HCT116 (cell line): ENCODE results near the gene IL1F10. TPM values are rescaled to one million over a fixed set of nuclear protein-coding genes. Genes with fewer than 3 reads are reported as not detected.

Source experiments
- ATAC-seq: fragments of 200-7000 bp; cut with Tn5 transposase; 2 replicates; pipeline ENCODE4 v1.9.1; 2020; ENCODE audit warnings: mild to moderate bottlenecking, moderate library complexity
- BruUV-seq: library from RNA; stranded (reverse); fragments of 400-500 nt; replicated peaks from 2 replicates; lab custom pipeline; 2021; lab: Mats Ljungman, UMichigan
- CTCF ChIA-PET: fragments of 300-600 bp; sonication (Branson Sonifier 250); formaldehyde crosslinking; loops from one replicate; lab custom pipeline; 2021; ENCODE audit warnings: antibody characterized with exemption; lab: Charles Lee
- POLR2A ChIA-PET: fragments of 300-600, 350-600 bp; sonication (Branson Sonifier 250); formaldehyde crosslinking; loops from one replicate; lab custom pipeline; 2021; ENCODE audit warnings: antibody characterized with exemption; lab: Charles Lee
- RAD21 ChIA-PET, 2 experiments: fragments of 300-600 bp; sonication (Branson Sonifier 250); formaldehyde crosslinking; loops; one replicate each; lab custom pipeline; 2023; ENCODE audit warnings: low total read pairs in 2 of 2; ENCODE audit not compliant: uncharacterized antibody in 2 of 2, unreplicated experiment in 2 of 2, low non-redundant PET in 1 of 2; lab: Charles Lee
- DNase-seq: peaks from one replicate; pipeline ENCODE4 v3.0.0-alpha.2; 2010; ENCODE audit warnings: low read depth, low spot score
- H2AFZ ChIP-seq: fragments of 200-600 bp; shearing (Covaris generic), sonication (generic); 2 replicates; pipeline ENCODE4 v1.6.1; 2017; ENCODE audit warnings: low read depth, mixed run types, mixed read lengths, antibody characterized with exemption, low read length; ENCODE audit not compliant: poor library complexity, severe bottlenecking
- H3K27ac ChIP-seq: 2 replicates; pipeline ENCODE4 v1.5.1; 2012; ENCODE audit warnings: low read depth, low read length
- H3K27me3 ChIP-seq: fragments of 200-600 bp; sonication (generic); 2 replicates; pipeline ENCODE4 v1.6.1; 2016; ENCODE audit warnings: mixed run types, low read length, mixed read lengths; ENCODE audit not compliant: insufficient read depth
- H3K36me3 ChIP-seq, 2 experiments: fragments of 200-500 bp in 1 of 2; fragments of 200-600 bp in 1 of 2; sonication (Bioruptor generic) in 1 of 2; sonication (generic) in 1 of 2; 2 replicates each; pipeline versions ENCODE4 v1.5.1 to v1.6.1; 2014 to 2016; ENCODE audit warnings: low read length in 2 of 2, inconsistent platforms in 1 of 2, mixed read lengths in 1 of 2, mixed run types in 1 of 2; ENCODE audit not compliant: insufficient read depth in 2 of 2, control insufficient read depth in 1 of 2
- H3K4me1 ChIP-seq, 2 experiments: fragments of 200-600 bp in 1 of 2; sonication (generic) in 1 of 2; 2 replicates each; pipeline versions ENCODE4 v1.5.1 to v1.6.1; 2012 to 2017; ENCODE audit warnings: low read length in 2 of 2, inconsistent platforms in 1 of 2, mild to moderate bottlenecking in 1 of 2, mixed read lengths in 1 of 2, mixed run types in 1 of 2, moderate library complexity in 1 of 2; ENCODE audit not compliant: insufficient read depth in 2 of 2, control insufficient read depth in 1 of 2
- H3K4me2 ChIP-seq: fragments of 200-600 bp; sonication (generic); 2 replicates; pipeline ENCODE4 v1.6.1; 2017; ENCODE audit warnings: mixed run types, low read length, mixed read lengths
- H3K4me3 ChIP-seq, 2 experiments: fragments of 200-600 bp in 1 of 2; sonication (generic) in 1 of 2; replicated peaks in 1 of 2; 2 replicates each; pipeline ENCODE4 v1.5.1; 2011 to 2016; ENCODE audit warnings: low read length in 2 of 2, control low read depth in 1 of 2, low read depth in 1 of 2, mild to moderate bottlenecking in 1 of 2, mixed read lengths in 1 of 2, mixed run types in 1 of 2
- H3K79me2 ChIP-seq: fragments of 200-600 bp; sonication (generic); 2 replicates; pipeline ENCODE4 v1.6.1; 2017; ENCODE audit warnings: mild to moderate bottlenecking, mixed run types, low read length, moderate library complexity, mixed read lengths; ENCODE audit not compliant: insufficient read depth
- H3K9ac ChIP-seq: fragments of 200-600 bp; sonication (generic); 2 replicates; pipeline ENCODE4 v1.6.1; 2016; ENCODE audit warnings: low read length, mixed read lengths
- H3K9me2 ChIP-seq: fragments of 200-600 bp; sonication (generic), shearing (Covaris generic); 2 replicates; pipeline ENCODE4 v1.6.1; 2017; ENCODE audit warnings: mixed run types, mild to moderate bottlenecking, moderate library complexity; ENCODE audit not compliant: insufficient read depth
- H3K9me3 ChIP-seq, 2 experiments: fragments of 200-500 bp in 1 of 2; fragments of 200-600 bp in 1 of 2; sonication (Bioruptor generic) in 1 of 2; sonication (generic) in 1 of 2; 2 replicates each; pipeline ENCODE4 v1.6.1; 2014 to 2017; ENCODE audit warnings: low read length in 2 of 2, mixed read lengths in 2 of 2, inconsistent platforms in 1 of 2, low read depth in 1 of 2, mild to moderate bottlenecking in 1 of 2, mixed run types in 1 of 2, moderate library complexity in 1 of 2; ENCODE audit not compliant: control insufficient read depth in 1 of 2, insufficient read depth in 1 of 2
- H4K20me1 ChIP-seq: fragments of 200-600 bp; sonication (generic), shearing (Covaris generic); 2 replicates; pipeline ENCODE4 v1.6.1; 2017; ENCODE audit warnings: mixed run types, mild to moderate bottlenecking, moderate library complexity; ENCODE audit not compliant: insufficient read depth
- CEBPB ChIP-seq: IDR thresholded peaks from 2 replicates; pipeline ENCODE4 v1.6.1; 2012; ENCODE audit warnings: low read depth
- EGR1 ChIP-seq: IDR thresholded peaks from 2 replicates; pipeline ENCODE4 v1.6.1; 2012; ENCODE audit warnings: low read depth
- ELF1 ChIP-seq: IDR thresholded peaks from 2 replicates; pipeline ENCODE4 v1.6.1; 2012; ENCODE audit warnings: low read depth, borderline replicate concordance
- EZH2 ChIP-seq: fragments of 200-600 bp; sonication (generic); IDR thresholded peaks from 2 replicates; pipeline ENCODE4 v1.6.1; 2017; ENCODE audit warnings: antibody characterized with exemption, mixed run types
- EZH2phosphoT487 ChIP-seq: fragments of 200-600 bp; IDR thresholded peaks from 2 replicates; pipeline ENCODE4 v1.6.1; 2018; ENCODE audit warnings: antibody characterized with exemption, borderline replicate concordance
- FOSL1 ChIP-seq: IDR thresholded peaks from 2 replicates; pipeline ENCODE4 v1.6.1; 2012; ENCODE audit warnings: low read depth
- RAD21 ChIP-seq: IDR thresholded peaks from 2 replicates; pipeline ENCODE4 v1.6.1; 2012; ENCODE audit warnings: low read depth, mild to moderate bottlenecking
- SP1 ChIP-seq: IDR thresholded peaks from 2 replicates; pipeline ENCODE4 v1.6.1; 2012; ENCODE audit warnings: low read depth
- TCF7L2 ChIP-seq: IDR thresholded peaks from 2 replicates; pipeline ENCODE4 v1.7.0; 2011; ENCODE audit warnings: borderline replicate concordance, inconsistent platforms; ENCODE audit not compliant: insufficient read depth, insufficient read length; ENCODE audit errors: extremely low read depth
- YY1 ChIP-seq: IDR thresholded peaks from 2 replicates; pipeline ENCODE4 v1.6.1; 2011; ENCODE audit warnings: low read length, low read depth, moderate library complexity, mild to moderate bottlenecking; ENCODE audit not compliant: insufficient replicate concordance; ENCODE audit errors: extremely low read depth
- ZFX ChIP-seq: fragments of 450-650 bp; IDR thresholded peaks from 2 replicates; pipeline ENCODE4 v1.6.1; 2017
- intact Hi-C: fragments of 100-400 bp; cut with micrococcal nuclease; formaldehyde crosslinking; loops from 2 replicates; pipeline ENCODE4 v1.10.0; 2022
- total RNA-seq: library from RNA; stranded (reverse); gene quantifications from one replicate; pipeline ENCODE4 v1.2.1, GENCODE V29; 2021; ENCODE audit not compliant: unreplicated experiment
- TF ChIP-seq, protein P1 (sequence below): IDR thresholded peaks from 2 replicates; pipeline ENCODE4 v1.6.1; 2012; ENCODE audit warnings: low read depth
- TF ChIP-seq, protein P2 (sequence below), 3 experiments: fragments of 200-600 bp in 1 of 3; sonication (generic) in 1 of 3; IDR thresholded peaks in 2 of 3; conservative IDR thresholded peaks in 1 of 3; 2 replicates each; pipeline ENCODE4 v1.5.1; 2012 to 2017; ENCODE audit warnings: low read depth in 2 of 3, low read length in 2 of 3, antibody characterized with exemption in 1 of 3, borderline replicate concordance in 1 of 3, control low read depth in 1 of 3, mild to moderate bottlenecking in 1 of 3, mixed read lengths in 1 of 3, mixed run types in 1 of 3, moderate library complexity in 1 of 3; ENCODE audit not compliant: insufficient read depth in 1 of 3
- TF ChIP-seq, protein P3 (sequence below): IDR thresholded peaks from 2 replicates; pipeline ENCODE4 v1.6.1; 2012

The IL1F10 gene
- total RNA-seq, 1 experiment from 2014 or later, result not detected

DNA sequence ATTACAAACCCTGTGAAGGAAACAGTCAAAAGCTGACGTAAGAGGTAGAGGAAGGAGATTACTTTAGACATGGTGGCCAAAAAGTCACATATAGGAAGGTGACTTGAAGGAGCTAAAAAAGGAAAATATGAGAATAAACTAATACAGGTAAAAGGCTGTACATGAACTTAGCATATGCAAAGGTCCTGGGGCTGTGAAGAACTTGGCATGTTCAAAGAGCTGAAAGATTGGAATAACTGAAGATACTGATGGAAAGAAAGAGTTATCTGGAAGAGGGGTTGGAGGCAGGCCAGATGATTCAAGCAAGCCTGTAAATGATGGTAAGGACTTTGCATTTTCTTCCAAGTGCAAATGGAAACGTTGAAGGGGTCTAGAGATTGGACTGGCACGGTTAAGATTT, 49.3 kb upstream of the IL1F10 start:
- Histone ChIP-seq H3K27me3 (peaks cover 12% of the 10 kb centered on the region; the same call in 1 of the 2 replicates), H3K9ac (no peak overlapping the region), H2AFZ (no peak overlapping the region), H3K4me1 (no peaks in the 10 kb centered on the region), H3K27ac (no peak overlapping the region), H3K4me3 (no peak overlapping the region), H4K20me1 (no peaks in the 10 kb centered on the region), H3K9me3 (no peaks in the 10 kb centered on the region), H3K4me2 (no peak overlapping the region), H3K79me2 (no peaks in the 10 kb centered on the region), H3K9me2 (no peaks in the 10 kb centered on the region), H3K36me3 (no peaks in the 10 kb centered on the region)
- TF ChIP-seq ELF1 (no peak), EZH2phosphoT487 (no peak), FOSL1 (no peak), TCF7L2 (no peak), RAD21 (no peak), SP1 (no peak), ZFX (no peak), EGR1 (no peak), YY1 (no peak), EZH2 (no peak), CEBPB (no peak)
- TF ChIP-seq, protein P1, sequence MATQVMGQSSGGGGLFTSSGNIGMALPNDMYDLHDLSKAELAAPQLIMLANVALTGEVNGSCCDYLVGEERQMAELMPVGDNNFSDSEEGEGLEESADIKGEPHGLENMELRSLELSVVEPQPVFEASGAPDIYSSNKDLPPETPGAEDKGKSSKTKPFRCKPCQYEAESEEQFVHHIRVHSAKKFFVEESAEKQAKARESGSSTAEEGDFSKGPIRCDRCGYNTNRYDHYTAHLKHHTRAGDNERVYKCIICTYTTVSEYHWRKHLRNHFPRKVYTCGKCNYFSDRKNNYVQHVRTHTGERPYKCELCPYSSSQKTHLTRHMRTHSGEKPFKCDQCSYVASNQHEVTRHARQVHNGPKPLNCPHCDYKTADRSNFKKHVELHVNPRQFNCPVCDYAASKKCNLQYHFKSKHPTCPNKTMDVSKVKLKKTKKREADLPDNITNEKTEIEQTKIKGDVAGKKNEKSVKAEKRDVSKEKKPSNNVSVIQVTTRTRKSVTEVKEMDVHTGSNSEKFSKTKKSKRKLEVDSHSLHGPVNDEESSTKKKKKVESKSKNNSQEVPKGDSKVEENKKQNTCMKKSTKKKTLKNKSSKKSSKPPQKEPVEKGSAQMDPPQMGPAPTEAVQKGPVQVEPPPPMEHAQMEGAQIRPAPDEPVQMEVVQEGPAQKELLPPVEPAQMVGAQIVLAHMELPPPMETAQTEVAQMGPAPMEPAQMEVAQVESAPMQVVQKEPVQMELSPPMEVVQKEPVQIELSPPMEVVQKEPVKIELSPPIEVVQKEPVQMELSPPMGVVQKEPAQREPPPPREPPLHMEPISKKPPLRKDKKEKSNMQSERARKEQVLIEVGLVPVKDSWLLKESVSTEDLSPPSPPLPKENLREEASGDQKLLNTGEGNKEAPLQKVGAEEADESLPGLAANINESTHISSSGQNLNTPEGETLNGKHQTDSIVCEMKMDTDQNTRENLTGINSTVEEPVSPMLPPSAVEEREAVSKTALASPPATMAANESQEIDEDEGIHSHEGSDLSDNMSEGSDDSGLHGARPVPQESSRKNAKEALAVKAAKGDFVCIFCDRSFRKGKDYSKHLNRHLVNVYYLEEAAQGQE, result no peak
- TF ChIP-seq, protein P2, sequence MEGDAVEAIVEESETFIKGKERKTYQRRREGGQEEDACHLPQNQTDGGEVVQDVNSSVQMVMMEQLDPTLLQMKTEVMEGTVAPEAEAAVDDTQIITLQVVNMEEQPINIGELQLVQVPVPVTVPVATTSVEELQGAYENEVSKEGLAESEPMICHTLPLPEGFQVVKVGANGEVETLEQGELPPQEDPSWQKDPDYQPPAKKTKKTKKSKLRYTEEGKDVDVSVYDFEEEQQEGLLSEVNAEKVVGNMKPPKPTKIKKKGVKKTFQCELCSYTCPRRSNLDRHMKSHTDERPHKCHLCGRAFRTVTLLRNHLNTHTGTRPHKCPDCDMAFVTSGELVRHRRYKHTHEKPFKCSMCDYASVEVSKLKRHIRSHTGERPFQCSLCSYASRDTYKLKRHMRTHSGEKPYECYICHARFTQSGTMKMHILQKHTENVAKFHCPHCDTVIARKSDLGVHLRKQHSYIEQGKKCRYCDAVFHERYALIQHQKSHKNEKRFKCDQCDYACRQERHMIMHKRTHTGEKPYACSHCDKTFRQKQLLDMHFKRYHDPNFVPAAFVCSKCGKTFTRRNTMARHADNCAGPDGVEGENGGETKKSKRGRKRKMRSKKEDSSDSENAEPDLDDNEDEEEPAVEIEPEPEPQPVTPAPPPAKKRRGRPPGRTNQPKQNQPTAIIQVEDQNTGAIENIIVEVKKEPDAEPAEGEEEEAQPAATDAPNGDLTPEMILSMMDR (IDR thresholded peaks at IDR 0.05 in 2 of 3, conservative IDR thresholded peaks at IDR 0.05 in 1 of 3; ENCODE audit: borderline replicate concordance in 1 of 3, insufficient read depth in 1 of 3, low read depth in 2 of 3, low read length in 2 of 3), result no peak
- TF ChIP-seq, protein P3, sequence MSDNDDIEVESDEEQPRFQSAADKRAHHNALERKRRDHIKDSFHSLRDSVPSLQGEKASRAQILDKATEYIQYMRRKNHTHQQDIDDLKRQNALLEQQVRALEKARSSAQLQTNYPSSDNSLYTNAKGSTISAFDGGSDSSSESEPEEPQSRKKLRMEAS, result no peak
- POLR2A ChIA-PET, result no interaction called here
- RAD21 ChIA-PET, result no interaction called here
- BruUV-seq, result no TSS peak
- DNase-seq (no peak), ATAC-seq (no peak)
- CTCF ChIA-PET, result no interaction called here
- intact Hi-C loops, result no loop called here
